Kasumi-1 (cell line): ENCODE results near the gene ULBP1.
"Not testable (repeated sequence)": the region's sequence is repeated elsewhere in the genome, so short reads cannot be mapped to it uniquely, and the experiment has no call there.

Experiments used
- DNase-seq, 2 experiments: peaks; one replicate each; lab custom pipeline; 2025; lab: John Stamatoyannopoulos, UW

Gene ULBP1

DNA sequence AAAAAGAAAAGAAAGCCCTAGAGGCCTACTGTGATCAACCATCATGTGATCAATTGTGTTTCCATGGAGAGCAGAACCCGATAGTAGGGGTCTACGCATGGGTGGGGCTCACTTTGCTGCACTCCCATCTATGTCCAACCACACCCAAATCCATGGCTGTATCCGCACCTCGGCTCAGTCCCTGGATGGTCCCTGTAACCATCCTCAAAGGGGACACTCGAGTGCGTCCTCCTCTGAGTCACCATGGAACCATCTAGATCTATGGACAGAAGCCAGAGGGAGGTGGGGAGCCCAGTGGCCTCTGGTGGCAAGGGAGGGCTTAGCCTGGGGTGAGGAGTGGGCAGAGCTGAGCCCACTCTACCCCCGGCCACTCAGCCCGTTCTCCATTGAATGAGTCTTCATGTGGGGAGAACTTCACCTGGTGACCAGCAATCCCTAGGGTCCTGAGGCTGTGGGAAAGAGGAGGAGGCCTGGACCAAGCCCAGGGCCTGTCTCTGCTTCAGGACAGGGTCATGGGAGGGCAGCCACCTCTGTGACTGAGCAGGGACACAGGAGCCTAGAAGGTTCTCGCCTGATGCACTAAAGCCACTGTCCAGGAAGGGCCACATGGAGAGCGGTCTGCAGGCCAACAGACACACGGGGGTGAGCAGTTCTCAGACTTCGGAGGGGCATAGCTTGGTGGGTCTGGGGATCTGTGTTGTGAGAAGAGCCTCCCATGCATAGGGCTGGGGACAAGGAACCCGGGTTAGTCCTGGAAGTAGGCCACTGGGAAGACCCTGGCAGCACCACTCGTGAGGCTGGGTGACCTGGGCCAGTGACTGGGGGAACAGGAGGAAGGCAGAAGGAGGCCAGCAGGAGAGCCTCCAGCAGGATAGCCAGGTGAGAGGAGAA is 42.3 kb downstream of the ULBP1 start:
- no peak for DNase-seq

DNA sequence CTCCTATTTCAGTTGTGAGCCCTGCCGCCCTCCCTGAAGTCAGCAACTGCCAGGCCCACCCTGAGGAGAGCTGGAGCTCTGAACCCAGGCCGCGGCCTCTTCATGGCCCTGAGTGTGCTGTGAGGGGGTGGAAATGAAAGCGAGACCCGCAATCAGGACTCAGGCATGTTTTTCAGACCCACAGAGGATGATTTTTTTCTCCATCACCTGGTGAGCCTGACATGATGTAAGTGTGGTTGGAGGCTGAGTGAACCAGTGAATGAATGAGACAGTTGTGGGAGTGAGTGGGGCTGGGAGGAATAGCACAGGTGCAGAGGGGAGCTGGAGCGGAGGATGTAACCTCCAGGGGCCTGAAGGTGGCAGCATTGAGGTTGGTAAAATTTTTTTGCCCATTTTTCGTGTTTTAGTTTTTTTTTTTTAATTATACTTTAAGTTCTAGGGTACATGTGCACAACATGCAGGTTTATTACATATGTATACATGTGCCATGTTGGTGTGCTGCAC is 43.3 kb downstream of the ULBP1 start:
- DNase-seq: peak; percentile 24 to 40

DNA sequence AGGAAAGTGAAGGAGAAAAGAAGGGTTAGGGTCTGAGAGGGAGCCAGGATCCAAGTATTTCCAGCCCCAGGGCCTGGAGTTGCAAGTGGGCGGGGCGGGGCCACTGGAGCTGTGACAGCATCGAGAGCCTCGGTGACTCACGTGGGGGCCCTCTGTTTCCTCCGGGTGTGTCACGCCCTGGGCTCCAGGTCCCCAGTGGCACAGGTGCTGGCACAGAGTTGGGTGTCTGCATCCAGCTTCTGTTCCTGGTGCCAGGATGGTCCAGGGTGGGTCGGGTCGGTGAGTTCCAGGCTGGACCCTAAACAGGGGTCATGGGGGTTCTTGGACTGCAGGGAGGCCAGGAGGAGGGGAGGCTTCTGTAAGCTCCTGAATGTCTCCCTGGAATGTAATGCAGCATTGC is 44.8 kb downstream of the ULBP1 start:
- no peak for DNase-seq

DNA sequence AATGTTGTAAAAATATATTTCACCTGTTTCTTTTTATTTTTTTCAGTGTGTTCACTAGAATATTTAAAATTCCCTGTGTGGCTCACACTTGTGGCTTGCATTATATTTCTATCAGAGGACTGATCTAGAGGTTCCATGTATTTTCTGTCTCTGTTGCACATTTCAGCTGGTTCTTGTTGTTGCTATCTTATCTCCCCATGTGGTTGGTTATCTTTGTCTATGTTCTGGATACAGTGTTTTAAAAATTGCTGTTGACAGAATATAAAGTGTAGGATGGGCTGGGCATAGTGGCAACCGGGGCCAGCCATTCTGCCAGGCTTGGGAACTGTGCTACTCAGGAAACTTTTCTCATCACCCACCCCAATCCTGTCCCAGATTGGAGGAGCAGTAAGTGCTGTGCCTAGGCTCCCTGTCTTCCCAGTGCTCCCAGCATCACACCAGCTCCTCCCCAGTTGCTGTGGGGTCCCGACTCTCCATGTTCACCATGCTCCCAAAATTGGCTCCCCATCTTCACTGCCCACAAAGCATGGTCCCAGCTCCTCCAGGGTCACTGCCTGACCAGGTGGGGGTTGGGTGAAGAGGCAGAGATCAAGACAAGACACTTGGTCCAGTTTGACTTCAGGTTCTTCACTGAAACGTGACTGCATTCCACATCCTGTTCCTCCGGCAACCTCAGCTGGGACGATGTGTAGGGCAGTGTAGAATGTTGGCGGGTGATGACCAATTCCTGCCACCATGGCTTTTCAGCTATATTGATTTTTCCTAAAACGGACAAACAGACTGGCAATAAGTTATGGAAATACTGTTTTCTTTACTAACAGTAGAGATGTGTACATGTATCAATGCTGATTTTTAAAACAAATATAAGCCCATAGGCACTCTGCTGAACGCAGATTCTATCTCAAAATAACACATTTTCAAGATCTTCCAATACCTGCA is 49.4 kb downstream of the ULBP1 start:
- not testable (repeated sequence) for DNase-seq

DNA sequence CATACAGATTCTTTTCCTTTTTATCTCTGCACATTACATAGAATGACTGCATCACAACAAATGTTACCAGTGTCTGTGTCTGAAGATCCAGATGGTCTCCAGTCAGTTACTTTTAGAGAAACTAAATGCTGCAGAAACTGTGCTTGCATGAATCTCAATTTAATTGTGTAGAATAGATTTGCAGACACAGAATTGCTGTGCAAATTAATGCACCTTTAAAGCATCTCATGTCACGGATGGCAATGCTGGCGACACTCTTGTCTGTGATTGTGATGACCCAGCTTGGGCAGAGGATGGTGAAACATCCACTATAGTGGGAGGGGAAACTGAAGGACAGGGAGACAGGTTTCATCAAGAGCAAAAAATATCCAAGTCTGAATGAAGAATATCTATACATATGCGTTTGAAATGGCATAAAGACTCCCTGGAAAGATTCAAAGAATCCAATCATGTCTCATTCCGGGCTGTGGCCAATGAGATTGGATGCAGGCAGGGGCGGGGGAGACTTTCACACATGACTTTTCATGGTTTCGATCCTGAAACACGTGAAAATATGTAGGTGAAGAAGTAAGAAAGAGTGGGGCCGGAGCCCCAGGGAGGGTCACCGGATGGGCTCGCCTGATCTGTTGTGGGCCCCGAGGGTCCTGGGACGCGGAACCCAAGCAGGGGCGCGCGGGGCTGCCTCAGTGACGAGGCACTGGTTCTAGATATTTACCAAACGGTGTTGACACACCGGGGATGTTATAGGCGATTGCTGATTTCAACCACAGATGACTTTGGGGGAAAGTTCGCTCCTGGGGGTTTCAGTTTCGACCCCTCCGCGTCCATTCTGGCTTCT is 50.3 kb downstream of the ULBP1 start:
- DNase-seq: not testable (repeated sequence)

DNA sequence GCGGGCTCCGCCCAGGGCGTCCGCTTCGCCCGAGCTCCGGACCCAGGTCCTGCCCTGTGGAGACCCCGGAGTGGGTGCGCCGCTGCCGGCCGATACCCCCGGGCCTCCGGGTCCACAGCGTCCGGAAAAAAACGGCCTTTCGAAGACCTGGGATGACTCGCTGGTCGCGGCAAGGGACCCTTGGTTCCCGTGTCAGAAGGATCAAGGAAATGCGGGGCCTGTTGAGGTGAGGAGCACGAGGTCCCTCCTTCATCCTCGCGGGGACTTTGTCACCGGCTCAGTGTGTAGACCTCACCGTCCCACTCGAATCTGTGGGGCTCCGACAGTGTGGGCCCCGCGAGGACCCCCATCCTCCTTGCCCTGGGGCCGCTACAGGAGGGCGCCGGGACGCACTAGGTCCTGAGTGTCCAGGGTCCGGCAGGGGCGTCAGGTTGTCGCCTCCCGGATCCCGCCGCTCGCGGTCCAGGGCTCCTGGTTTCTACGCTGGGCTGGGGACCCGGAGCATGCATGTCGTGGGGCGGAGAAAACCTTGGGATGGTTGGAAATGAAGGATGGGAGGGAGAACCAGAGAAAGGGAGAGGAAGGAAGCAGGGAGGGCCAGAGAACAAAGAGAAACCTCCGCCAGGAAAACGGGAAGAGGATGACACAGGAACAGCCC is 51.0 kb downstream of the ULBP1 start:
- not testable (repeated sequence) for DNase-seq

DNA sequence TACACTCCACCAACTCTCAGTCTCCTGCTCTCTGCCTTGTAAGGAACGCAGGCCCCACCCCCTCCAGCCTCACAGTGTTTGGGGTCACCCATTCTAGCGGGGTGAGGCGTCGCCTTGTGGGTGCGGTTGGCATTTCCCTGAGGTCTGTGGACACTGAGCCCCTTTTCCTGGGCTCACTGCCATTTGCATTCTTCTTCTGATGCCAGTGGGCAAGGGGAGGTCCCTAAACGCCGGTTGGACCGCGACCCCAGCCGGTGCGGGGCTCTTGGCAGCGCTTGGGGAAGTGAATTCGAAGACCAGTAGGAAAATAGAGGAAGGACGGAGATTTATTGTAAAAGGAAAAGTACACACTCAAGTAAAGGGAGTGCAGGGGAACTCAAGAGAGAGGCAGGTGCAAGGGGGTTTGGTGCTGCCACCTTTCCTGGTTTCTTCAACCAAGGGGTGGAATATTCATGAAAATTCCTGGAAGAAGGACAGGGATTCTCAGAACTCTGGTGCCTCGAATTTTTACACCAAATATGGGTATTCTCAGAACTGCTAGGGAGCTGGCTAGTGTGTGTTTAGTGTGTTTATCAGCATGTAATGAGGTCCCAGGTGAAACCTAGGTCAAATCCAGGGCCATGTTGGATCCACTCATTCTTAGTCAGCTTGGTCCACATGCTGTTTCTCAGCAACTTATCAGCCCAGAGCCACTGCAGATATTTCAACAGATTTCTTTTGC is 51.7 kb downstream of the ULBP1 start:
- not testable (repeated sequence) for DNase-seq

DNA sequence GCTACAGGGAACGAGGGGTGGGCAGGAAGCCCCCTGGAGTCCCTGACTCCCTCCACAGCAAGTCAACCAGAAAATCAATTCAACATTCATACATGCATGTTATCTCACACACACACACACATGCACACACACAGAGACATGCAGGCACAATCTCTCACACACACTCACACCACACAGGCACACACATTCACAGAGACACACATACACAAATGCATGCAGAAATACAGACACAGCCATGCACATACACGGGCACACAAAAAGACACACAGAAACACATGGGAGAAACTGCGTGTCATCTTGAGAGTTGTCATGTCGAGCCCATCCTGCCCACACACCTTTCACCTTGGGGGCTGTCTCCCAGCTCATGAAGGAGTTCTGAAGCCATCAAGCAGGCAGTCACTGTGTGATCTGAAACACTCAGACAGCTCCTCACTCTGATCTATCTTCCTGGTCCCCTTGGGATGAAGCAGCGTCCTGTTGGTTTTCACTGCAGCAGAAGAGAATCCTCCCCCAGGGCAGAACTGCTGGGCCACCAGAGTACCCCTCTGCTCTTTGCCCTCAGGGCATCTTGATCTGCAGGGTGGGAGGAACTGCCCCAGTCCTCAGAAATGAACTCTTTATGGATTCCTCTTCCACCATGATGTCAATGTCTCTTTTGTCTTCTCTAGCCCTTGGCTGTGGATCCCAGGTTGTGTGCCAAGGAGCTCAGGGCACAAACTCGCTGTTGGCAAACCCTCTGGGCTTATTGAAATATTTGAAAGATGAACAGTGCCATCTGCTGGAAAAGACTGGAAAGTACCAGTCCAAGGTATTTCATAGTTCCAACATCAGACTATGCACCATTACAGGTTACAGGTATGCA is 52.8 kb downstream of the ULBP1 start:
- DNase-seq: peak; percentile 56 to 61

DNA sequence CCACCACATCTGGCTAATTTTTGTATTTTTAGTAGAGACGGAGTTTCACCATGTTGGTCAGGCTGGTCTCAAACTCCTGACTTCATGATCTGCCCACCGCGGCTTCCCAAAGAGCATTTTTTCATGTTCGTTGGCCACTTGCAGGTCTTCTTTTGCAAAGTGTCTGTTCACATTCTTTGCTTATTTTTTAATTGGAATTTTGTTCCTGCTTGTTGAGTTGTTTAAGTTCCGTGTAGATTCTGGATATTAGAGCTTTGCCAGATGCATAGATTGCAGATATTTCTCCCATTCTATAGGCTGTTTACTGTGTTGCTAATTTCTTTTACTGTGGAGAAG is 53.4 kb downstream of the ULBP1 start:
- not testable (repeated sequence) for DNase-seq

DNA sequence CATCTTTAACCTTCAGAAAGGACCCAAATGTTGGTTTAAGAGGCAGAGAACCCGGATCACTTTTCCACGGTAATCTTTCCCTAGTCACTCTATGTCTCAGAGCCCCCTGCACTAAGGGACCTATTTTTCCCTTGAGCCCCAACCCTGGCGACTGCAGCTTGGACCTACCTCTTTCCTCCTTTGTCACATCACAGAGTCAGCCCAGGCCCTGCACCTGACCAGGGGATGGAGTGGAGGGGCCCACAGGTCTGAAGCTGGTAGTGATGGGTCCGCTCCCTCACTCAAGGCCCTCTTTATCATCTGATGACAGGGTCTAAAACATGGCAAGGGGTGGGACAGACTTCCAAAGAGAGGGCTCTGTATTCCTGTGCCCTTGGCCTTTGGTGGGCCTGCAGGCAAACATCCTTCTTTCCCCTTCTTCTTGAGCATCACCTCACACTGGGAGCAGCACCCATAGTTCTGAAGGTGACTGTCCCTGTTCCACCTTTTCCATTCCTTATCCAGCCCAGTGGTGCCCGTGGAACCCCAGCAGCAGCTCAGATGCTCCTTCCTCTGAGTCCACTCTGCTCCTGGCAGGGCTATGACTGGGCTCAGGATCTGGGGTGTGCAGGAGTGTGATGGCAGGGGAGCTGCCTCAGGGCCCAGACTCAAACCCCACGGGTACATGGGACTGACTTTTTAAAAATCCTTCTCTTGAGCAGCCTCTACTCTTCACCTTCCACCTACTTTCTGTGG is 55.3 kb downstream of the ULBP1 start:
- no peak for DNase-seq

DNA sequence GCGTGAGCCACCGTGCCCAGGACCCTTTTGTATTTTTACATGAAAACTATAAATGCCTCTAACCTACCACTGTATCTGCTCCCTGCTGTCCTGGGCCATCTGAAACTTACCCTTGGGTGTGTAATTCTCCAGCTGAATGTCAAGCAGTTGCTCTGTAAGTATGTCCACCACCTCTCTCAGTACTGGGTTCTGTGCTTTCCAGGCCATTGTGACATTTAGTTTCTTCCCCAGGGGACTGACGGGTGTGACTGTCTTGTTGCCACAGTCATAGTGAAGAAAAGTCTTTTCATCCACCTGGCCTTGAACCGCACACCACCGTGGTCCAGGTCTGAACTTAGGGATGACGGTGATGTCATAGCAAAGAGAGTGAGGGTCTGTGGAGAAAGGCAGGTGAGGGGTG is 58.1 kb downstream of the ULBP1 start:
- not testable (repeated sequence) for DNase-seq
